GM18499 (cell line): ENCODE measurements around the gene SMURF1.
"Not testable (repeated sequence)": the region's sequence is repeated elsewhere in the genome, so short reads cannot be mapped to it uniquely, and the experiment has no call there.

Source experiments
- ATAC-seq: cut with Tn5 transposase; IDR thresholded peaks from one replicate; pipeline ENCODE4 v1.9.1; 2021; ENCODE audit warnings: moderate number of reproducible peaks; ENCODE audit not compliant: insufficient read depth, unreplicated experiment

Gene SMURF1

GRCh38 chr7:99143853-99144672, at the start of gene SMURF1:
Gene SMURF1 (minus strand): TSS chr7:99144108. CDS start chr7:99143780, 328 bp downstream.
- peak; percentile 39 for ATAC-seq

GRCh38 chr7:99191869-99192596, 48.1 kb upstream of the SMURF1 start:
- ATAC-seq = no peak

- ATAC-seq = no peak
Observed at GRCh38 chr7:99190359-99191009, 46.6 kb upstream of the SMURF1 start.

GRCh38 chr7:99189222-99189621, 45.3 kb upstream of the SMURF1 start:
- no peak for ATAC-seq

GRCh38 chr7:99188221-99188620, 44.3 kb upstream of the SMURF1 start:
- ATAC-seq = no peak

- ATAC-seq = no peak
Observed at GRCh38 chr7:99184532-99185218, 40.8 kb upstream of the SMURF1 start.

GRCh38 chr7:99180067-99180650, 36.3 kb upstream of the SMURF1 start:
- no peak for ATAC-seq

GRCh38 chr7:99177165-99177564, 33.3 kb upstream of the SMURF1 start:
- ATAC-seq = no peak

GRCh38 chr7:99173787-99174186, 29.9 kb upstream of the SMURF1 start:
- ATAC-seq = no peak

- ATAC-seq = no peak
Observed at GRCh38 chr7:99171731-99172130, 27.8 kb upstream of the SMURF1 start.

- ATAC-seq = no peak
Observed at GRCh38 chr7:99170730-99171074, 26.8 kb upstream of the SMURF1 start.

- no peak for ATAC-seq
Observed at GRCh38 chr7:99170065-99170729, 26.3 kb upstream of the SMURF1 start.

GRCh38 chr7:99167072-99167471, 23.2 kb upstream of the SMURF1 start:
- ATAC-seq = no peak

- ATAC-seq = no peak
Observed at GRCh38 chr7:99165816-99166215, 21.9 kb upstream of the SMURF1 start.

GRCh38 chr7:99163669-99164068, 19.8 kb upstream of the SMURF1 start:
- not testable (repeated sequence) for ATAC-seq

- no peak for ATAC-seq
Observed at GRCh38 chr7:99156649-99157048, 12.7 kb upstream of the SMURF1 start.

GRCh38 chr7:99155211-99155610, 11.3 kb upstream of the SMURF1 start:
- ATAC-seq = no peak

- ATAC-seq = no peak
Observed at GRCh38 chr7:99146979-99147378, 3.1 kb upstream of the SMURF1 start.

- ATAC-seq = no peak
Observed at GRCh38 chr7:99143521-99143852, 421 bp downstream of the SMURF1 start.
